Mesendoderm (in vitro differentiated cells): Measurements from ENCODE around the gene TP53BP2.
"Not testable (repeated sequence)": the region's sequence is repeated elsewhere in the genome, so short reads cannot be mapped to it uniquely, and the experiment has no call there.

Experiments
- DNase-seq: peaks from one replicate; pipeline ENCODE4 v3.0.0; 2013
- H2AK5ac ChIP-seq: 2 replicates; pipeline ENCODE4 v1.6.1; 2013; ENCODE audit warnings: low read length, inconsistent platforms
- H2BK120ac ChIP-seq: 2 replicates; pipeline ENCODE4 v1.6.1; 2013; ENCODE audit warnings: low read depth, mild to moderate bottlenecking, low read length, moderate library complexity, mixed read lengths
- H2BK15ac ChIP-seq: replicated peaks from 2 replicates; pipeline ENCODE4 v1.6.1; 2013; ENCODE audit warnings: low read depth, mild to moderate bottlenecking, moderate library complexity
- H2BK5ac ChIP-seq: 2 replicates; pipeline ENCODE4 v1.6.1; 2013; ENCODE audit warnings: low read length, inconsistent platforms
- H3K18ac ChIP-seq: 2 replicates; pipeline ENCODE4 v1.6.1; 2013; ENCODE audit warnings: mild to moderate bottlenecking, low read length, mixed read lengths
- H3K23ac ChIP-seq: one replicate; pipeline ENCODE4 v1.6.1; 2013; ENCODE audit warnings: low read length
- H3K27ac ChIP-seq: 2 replicates; pipeline ENCODE4 v1.5.1; 2013; ENCODE audit warnings: low read depth, mild to moderate bottlenecking, inconsistent platforms, low read length, moderate library complexity
- H3K27me3 ChIP-seq: 2 replicates; pipeline ENCODE4 v1.6.1; 2013; ENCODE audit warnings: low read length, control low read depth, mild to moderate bottlenecking, inconsistent platforms; ENCODE audit not compliant: insufficient read depth, poor library complexity
- H3K36me3 ChIP-seq: 2 replicates; pipeline ENCODE4 v1.6.1; 2013; ENCODE audit warnings: low read length, inconsistent platforms; ENCODE audit not compliant: control insufficient read depth, insufficient read depth
- H3K4ac ChIP-seq: one replicate; pipeline ENCODE4 v1.6.1; 2013; ENCODE audit warnings: low read depth, mild to moderate bottlenecking, low read length, moderate library complexity
- H3K4me1 ChIP-seq: 2 replicates; pipeline ENCODE4 v1.6.1; 2013; ENCODE audit warnings: low read depth, low read length, inconsistent platforms; ENCODE audit not compliant: control insufficient read depth
- H3K4me2 ChIP-seq: 2 replicates; pipeline ENCODE4 v1.6.1; 2013; ENCODE audit warnings: low read length
- H3K4me3 ChIP-seq: 2 replicates; pipeline ENCODE4 v1.5.1; 2013; ENCODE audit warnings: mild to moderate bottlenecking, low read length
- H3K56ac ChIP-seq: one replicate; pipeline ENCODE4 v1.6.1; 2013; ENCODE audit warnings: low read length
- H3K79me1 ChIP-seq: 2 replicates; pipeline ENCODE4 v1.6.1; 2013; ENCODE audit warnings: low read length, inconsistent platforms
- H3K79me2 ChIP-seq: 2 replicates; pipeline ENCODE4 v1.6.1; 2013; ENCODE audit warnings: mild to moderate bottlenecking, low read length; ENCODE audit not compliant: control insufficient read depth, insufficient read depth
- H3K9ac ChIP-seq: 2 replicates; pipeline ENCODE4 v1.6.1; 2013; ENCODE audit warnings: low read length, inconsistent platforms
- H4K5ac ChIP-seq: one replicate; pipeline ENCODE4 v1.6.1; 2013; ENCODE audit warnings: low read length
- H4K8ac ChIP-seq: one replicate; pipeline ENCODE4 v1.6.1; 2013; ENCODE audit warnings: low read depth, mild to moderate bottlenecking, control low read depth, low read length, moderate library complexity
- WGBS: extraction: QIAGEN DNeasy Blood & Tissue Kit; methylation state at CpG from one replicate; pipeline ENCODE4 v1.1.7; 2013; ENCODE audit warnings: low lambda C conversion rate, missing lambda C conversion rate; ENCODE audit not compliant: insufficient coverage; ENCODE audit errors: extremely low coverage; 5-methylcytosine and 5-hydroxymethylcytosine counted together

The TP53BP2 gene

GRCh38 chr1:223811634-223812101 is 34.1 kb downstream of the TP53BP2 start:
- Histone ChIP-seq H2BK5ac (no peak overlapping the region), H2BK120ac (no peak overlapping the region), H3K18ac (no peak overlapping the region), H4K8ac (no peak overlapping the region), H3K4ac (no peak overlapping the region), H3K27me3 (no peaks in the 10 kb centered on the region), H3K4me2 (no peak overlapping the region), H3K79me1 (peaks cover 13% of the 10 kb centered on the region), H3K79me2 (peaks cover 8% of the 10 kb centered on the region), H2BK15ac (no peak overlapping the region), H4K5ac (no peak overlapping the region), H3K4me1 (peaks cover 11% of the 10 kb centered on the region), H3K4me3 (no peak overlapping the region), H3K56ac (no peak overlapping the region), H3K27ac (no peak overlapping the region), H2AK5ac (no peak overlapping the region), H3K9ac (no peak overlapping the region), H3K23ac (no peak overlapping the region), H3K36me3 (no peaks in the 10 kb centered on the region)
- DNase-seq: peak; percentile 45
- no CpG with 5 or more reads among the region's 3 CpGs for WGBS

GRCh38 chr1:223810586-223810985 is 35.2 kb downstream of the TP53BP2 start:
- Histone ChIP-seq H4K8ac (no peak overlapping the region), H2BK5ac (no peak overlapping the region), H3K4ac (no peak overlapping the region), H3K27ac (no peak overlapping the region), H3K4me1 (peaks cover 10% of the 10 kb centered on the region), H3K4me2 (no peak overlapping the region), H3K79me2 (peaks cover 4% of the 10 kb centered on the region), H3K9ac (no peak overlapping the region), H3K23ac (no peak overlapping the region), H3K27me3 (no peaks in the 10 kb centered on the region), H3K56ac (no peak overlapping the region), H2BK15ac (no peak overlapping the region), H4K5ac (no peak overlapping the region), H2BK120ac (no peak overlapping the region), H2AK5ac (no peak overlapping the region), H3K18ac (no peak overlapping the region), H3K79me1 (peaks cover 10% of the 10 kb centered on the region), H3K4me3 (no peak overlapping the region), H3K36me3 (no peaks in the 10 kb centered on the region)
- DNase-seq: no peak
- WGBS: no CpG with 5 or more reads among the region's 2 CpGs

GRCh38 chr1:223809905-223810304 is 35.8 kb downstream of the TP53BP2 start:
- H3K79me2 ChIP-seq, H3K23ac ChIP-seq, H3K4ac ChIP-seq, H3K56ac ChIP-seq, H3K4me1 ChIP-seq, H2BK15ac ChIP-seq, H3K9ac ChIP-seq, H4K8ac ChIP-seq, H2BK120ac ChIP-seq, H3K36me3 ChIP-seq, H2BK5ac ChIP-seq, DNase-seq, H3K27me3 ChIP-seq, H3K4me2 ChIP-seq, H4K5ac ChIP-seq, H3K4me3 ChIP-seq, H3K27ac ChIP-seq, H2AK5ac ChIP-seq, H3K18ac ChIP-seq: not testable (repeated sequence)
- no CpG with 5 or more reads among the region's 4 CpGs for WGBS
- H3K79me1 ChIP-seq: peaks cover 10% of the 10 kb centered on the region

- H3K9ac ChIP-seq: no peak overlapping the region
- H3K36me3 ChIP-seq: peaks cover 4% of the 10 kb centered on the region
- H3K4me1 ChIP-seq: no peaks in the 10 kb centered on the region
- no peak overlapping the region for H2BK15ac ChIP-seq
- H2BK120ac ChIP-seq: no peak overlapping the region
- no peak overlapping the region for H3K56ac ChIP-seq
- no peak overlapping the region for H3K27ac ChIP-seq
- H4K5ac ChIP-seq: no peak overlapping the region
- no peak overlapping the region for H3K18ac ChIP-seq
- H3K27me3 ChIP-seq: no peaks in the 10 kb centered on the region
- H3K4me3 ChIP-seq: no peak overlapping the region
- H3K23ac ChIP-seq: no peak overlapping the region
- H3K79me1 ChIP-seq: no peaks in the 10 kb centered on the region
- H3K4ac ChIP-seq: no peak overlapping the region
- no peak overlapping the region for H3K4me2 ChIP-seq
- no peak overlapping the region for H4K8ac ChIP-seq
- no peak overlapping the region for H2AK5ac ChIP-seq
- no CpG with 5 or more reads among the region's 7 CpGs for WGBS
- H3K79me2 ChIP-seq: no peaks in the 10 kb centered on the region
- no peak overlapping the region for H2BK5ac ChIP-seq
- no peak for DNase-seq
Measured at GRCh38 chr1:223803211-223803610, 42.5 kb downstream of the TP53BP2 start.

GRCh38 chr1:223802602-223803001 is 43.1 kb downstream of the TP53BP2 start:
- Histone ChIP-seq H3K56ac (no peak overlapping the region), H3K23ac (no peak overlapping the region), H4K5ac (no peak overlapping the region), H2AK5ac (no peak overlapping the region), H3K4me2 (no peak overlapping the region), H3K79me1 (no peaks in the 10 kb centered on the region), H3K4ac (no peak overlapping the region), H3K27me3 (no peaks in the 10 kb centered on the region), H2BK5ac (no peak overlapping the region), H4K8ac (no peak overlapping the region), H3K4me1 (no peaks in the 10 kb centered on the region), H3K18ac (no peak overlapping the region), H3K9ac (no peak overlapping the region), H3K27ac (no peak overlapping the region), H2BK120ac (no peak overlapping the region), H3K79me2 (no peaks in the 10 kb centered on the region), H3K36me3 (peaks cover 4% of the 10 kb centered on the region), H3K4me3 (no peak overlapping the region), H2BK15ac (no peak overlapping the region)
- no peak for DNase-seq
- WGBS: no CpG with 5 or more reads among the region's 4 CpGs

GRCh38 chr1:223802032-223802431 is 43.7 kb downstream of the TP53BP2 start:
- no peak overlapping the region for H3K18ac ChIP-seq
- H4K5ac ChIP-seq: no peak overlapping the region
- H3K79me1 ChIP-seq: no peaks in the 10 kb centered on the region
- peaks cover 4% of the 10 kb centered on the region for H3K36me3 ChIP-seq
- no peak overlapping the region for H2BK5ac ChIP-seq
- no peak overlapping the region for H2BK15ac ChIP-seq
- H3K9ac ChIP-seq: no peak overlapping the region
- H2AK5ac ChIP-seq: no peak overlapping the region
- H3K79me2 ChIP-seq: no peaks in the 10 kb centered on the region
- WGBS: no CpG with 5 or more reads among the region's 7 CpGs
- H3K4ac ChIP-seq: no peak overlapping the region
- no peaks in the 10 kb centered on the region for H3K27me3 ChIP-seq
- no peak overlapping the region for H3K56ac ChIP-seq
- no peak overlapping the region for H4K8ac ChIP-seq
- no peak overlapping the region for H2BK120ac ChIP-seq
- no peak for DNase-seq
- H3K4me3 ChIP-seq: no peak overlapping the region
- no peak overlapping the region for H3K4me2 ChIP-seq
- no peak overlapping the region for H3K23ac ChIP-seq
- no peak overlapping the region for H3K27ac ChIP-seq
- no peaks in the 10 kb centered on the region for H3K4me1 ChIP-seq
